Adipose tissue (tissue), 3 donors: Measurements from ENCODE around the gene TMEM52B. TPM values are rescaled to one million over a fixed set of nuclear protein-coding genes. Genes with fewer than 3 reads are reported as not detected.
"Not testable (repeated sequence)": the region's sequence is repeated elsewhere in the genome, so short reads cannot be mapped to it uniquely, and the experiment has no call there.

Source experiments
- H3K27ac ChIP-seq: one replicate; pipeline ENCODE4 v1.5.1; 2013; ENCODE audit warnings: low read depth, low read length
- WGBS, 3 donors: extraction: QIAGEN DNeasy Blood & Tissue Kit; methylation state at CpG; one replicate each; pipeline ENCODE4 v1.1.7; 2013; 5-methylcytosine and 5-hydroxymethylcytosine counted together
- polyA plus RNA-seq, 3 donors: library from polyadenylated mRNA; stranded (reverse); fragments of 200-250 nt; gene quantifications; one replicate each; pipeline ENCODE4 v1.2.3, GENCODE V29; 2013
- donor health status: healthy with polysubstance abuse.
- donor health status: Bipolar disorder and iron deficiency.
- donor health status: healthy.

Gene TMEM52B
- polyA plus RNA-seq, 3 donors: 0.06 to 0.11 TPM; not detected in 1

GRCh38 chr12:10225426-10225825 lies 46.6 kb downstream of the TMEM52B start:
- H3K27ac ChIP-seq: not testable (repeated sequence)
- WGBS, 3 donors: 87 to 97% (median 94%) methylated on average over 16 to 20 of the region's 26 CpGs

- WGBS, 3 donors: 94 to 97% (median 97%) methylated on average over 6 of the region's 6 CpGs
- no peak overlapping the region for H3K27ac ChIP-seq
Measured at GRCh38 chr12:10226086-10226485, 47.3 kb downstream of the TMEM52B start.

GRCh38 chr12:10226731-10227130 lies 47.9 kb downstream of the TMEM52B start:
- WGBS, 3 donors: 58 to 59% (median 59%) methylated on average over 1 of the region's 1 CpG
- H3K27ac ChIP-seq: no peak overlapping the region

- H3K27ac ChIP-seq: no peak overlapping the region
- 73 to 81% (median 75%) methylated on average over 1 of the region's 1 CpG for WGBS, 3 donors
Measured at GRCh38 chr12:10227648-10228047, 48.8 kb downstream of the TMEM52B start.

GRCh38 chr12:10234562-10234961 lies 55.7 kb downstream of the TMEM52B start:
- no peak overlapping the region for H3K27ac ChIP-seq

- WGBS, 3 donors: 38 to 62% (median 46%) methylated on average over 4 of the region's 4 CpGs
- no peak overlapping the region for H3K27ac ChIP-seq
Measured at GRCh38 chr12:10235761-10236631, 57.2 kb downstream of the TMEM52B start.

- WGBS, 3 donors: 97 to 100% (median 97%) methylated on average over 1 of the region's 1 CpG
- no peak overlapping the region for H3K27ac ChIP-seq
Measured at GRCh38 chr12:10236720-10237119, 57.9 kb downstream of the TMEM52B start.

GRCh38 chr12:10238526-10238925 lies 59.7 kb downstream of the TMEM52B start:
- H3K27ac ChIP-seq: no peak overlapping the region
- 85 to 97% (median 86%) methylated on average over 1 of the region's 1 CpG for WGBS, 3 donors

GRCh38 chr12:10241290-10241689 lies 62.5 kb downstream of the TMEM52B start:
- WGBS, 3 donors: 53 to 60% (median 57%) methylated on average over 3 of the region's 3 CpGs

More at GRCh38 chr12:10241290-10241689, 62.5 kb downstream of the TMEM52B start:
- H3K27ac ChIP-seq: no peak overlapping the region

Other genes starting within 250 kb of the TMEM52B start
- not detected for gene CLEC2A, start 246.7 kb upstream of the TMEM52B start, polyA plus RNA-seq
- gene CLEC12A, start 207.6 kb upstream of the TMEM52B start, polyA plus RNA-seq: 1 to 10 TPM in 1 of 3 donors, under 1 TPM in 2; 0.34 to 6.6 (median 0.41) TPM
- under 1 TPM in 1 of 3 donors, not detected in 2; 0.15 TPM for gene CLEC1B, start 179.9 kb upstream of the TMEM52B start, polyA plus RNA-seq
- under 1 TPM in 2 of 3 donors, not detected in 1; 0.07 to 0.52 TPM for gene CLEC12B, start 168.4 kb upstream of the TMEM52B start, polyA plus RNA-seq
- under 1 TPM in 1 of 3 donors, not detected in 2; 0.12 TPM for gene CLEC9A, start 148.3 kb upstream of the TMEM52B start, polyA plus RNA-seq
- gene CLEC1A, start 80.0 kb upstream of the TMEM52B start, polyA plus RNA-seq: 1 to 10 TPM; 1.7 to 5.6 (median 5.5) TPM
- gene CLEC7A, start 48.8 kb upstream of the TMEM52B start, polyA plus RNA-seq: 10 to 100 TPM in 2 of 3 donors, 1 to 10 TPM in 1; 1.7 to 12.8 (median 10.2) TPM
- 1 to 10 TPM in 2 of 3 donors, under 1 TPM in 1; 0.06 to 4.9 (median 2.4) TPM for gene OLR1, start 6.9 kb upstream of the TMEM52B start, polyA plus RNA-seq
- gene GABARAPL1, start 33.8 kb downstream of the TMEM52B start, polyA plus RNA-seq: 100 to 1,000 TPM; 124 to 212 (median 125) TPM
- gene KLRD1, start 128.8 kb downstream of the TMEM52B start, polyA plus RNA-seq: 1 to 10 TPM in 1 of 3 donors, under 1 TPM in 2; 0.16 to 1.3 (median 0.42) TPM
- 1 to 10 TPM in 2 of 3 donors, under 1 TPM in 1; 0.84 to 2.0 (median 1.6) TPM for gene KLRK1, start 211.0 kb downstream of the TMEM52B start, polyA plus RNA-seq
- under 1 TPM in 1 of 3 donors, not detected in 2; 0.18 TPM for gene KLRC4, start 230.7 kb downstream of the TMEM52B start, polyA plus RNA-seq
- gene KLRC3, start 241.6 kb downstream of the TMEM52B start, polyA plus RNA-seq: under 1 TPM in 2 of 3 donors, not detected in 1; 0.17 to 0.27 TPM